Stimulated activated CD4-positive, alpha-beta T cell treated with anti-CD3 and anti-CD28 coated beads, Interleukin-4, amount 100 ng/mL, for 4 hours (primary cell): ENCODE results near the gene SSX2IP.
"Not testable (repeated sequence)": the region's sequence is repeated elsewhere in the genome, so short reads cannot be mapped to it uniquely, and the experiment has no call there.

ENCODE experiments used
- DNase-seq, 2 experiments: peaks; one replicate each; pipeline ENCODE4 v3.0.0-alpha.2; 2020

The SSX2IP gene

GRCh38 chr1:84613026-84613425 is 77.2 kb downstream of the SSX2IP start:
- no peak for DNase-seq

- no peak for DNase-seq
These were observed 78.5 kb downstream of the SSX2IP start for GRCh38 chr1:84611796-84612195.

- no peak for DNase-seq
These were observed 79.2 kb downstream of the SSX2IP start for GRCh38 chr1:84611091-84611490.

- DNase-seq = no peak
These were observed 83.3 kb downstream of the SSX2IP start for GRCh38 chr1:84606977-84607376.

GRCh38 chr1:84605157-84605556 is 85.1 kb downstream of the SSX2IP start:
- no peak for DNase-seq

GRCh38 chr1:84603941-84604830 is 86.1 kb downstream of the SSX2IP start:
- DNase-seq = no peak

- no peak for DNase-seq
These were observed 87.0 kb downstream of the SSX2IP start for GRCh38 chr1:84603223-84603622.

- DNase-seq = no peak
These were observed 89.5 kb downstream of the SSX2IP start for GRCh38 chr1:84600796-84601195.

- no peak for DNase-seq
These were observed 91.2 kb downstream of the SSX2IP start for GRCh38 chr1:84598846-84599741.

- DNase-seq = no peak
These were observed 91.8 kb downstream of the SSX2IP start for GRCh38 chr1:84598418-84598817.

GRCh38 chr1:84597011-84597410 is 93.2 kb downstream of the SSX2IP start:
- no peak for DNase-seq

- DNase-seq = not testable (repeated sequence)
These were observed 95.3 kb downstream of the SSX2IP start for GRCh38 chr1:84594959-84595358.
